ENCODE data around the gene SAP30BP.

SAP30BP gene

GRCh38 chr17:75691801-75692626 lies 24.9 kb downstream of the SAP30BP start:
- DNase-seq = no peak

GRCh38 chr17:75692976-75693375 lies 25.8 kb downstream of the SAP30BP start:
- DNase-seq = no peak

- no peak for DNase-seq
These were observed 26.7 kb downstream of the SAP30BP start for GRCh38 chr17:75693500-75694481.

GRCh38 chr17:75694536-75694935 lies 27.4 kb downstream of the SAP30BP start:
- no peak for DNase-seq

GRCh38 chr17:75695141-75695829 lies 28.1 kb downstream of the SAP30BP start:
- DNase-seq = no peak

- DNase-seq = no peak
These were observed 28.7 kb downstream of the SAP30BP start for GRCh38 chr17:75695830-75696271.

GRCh38 chr17:75697651-75698291 lies 30.6 kb downstream of the SAP30BP start:
- no peak for DNase-seq

GRCh38 chr17:75698659-75699058 lies 31.5 kb downstream of the SAP30BP start:
- DNase-seq = no peak

GRCh38 chr17:75701288-75701687 lies 34.1 kb downstream of the SAP30BP start:
- no peak for DNase-seq

GRCh38 chr17:75703191-75703590 lies 36.1 kb downstream of the SAP30BP start:
- no peak for DNase-seq

- no peak for DNase-seq
These were observed 36.5 kb downstream of the SAP30BP start for GRCh38 chr17:75703591-75703990.

GRCh38 chr17:75704963-75705875 lies 38.1 kb downstream of the SAP30BP start:
- DNase-seq = no peak

GRCh38 chr17:75706042-75706728 lies 39.0 kb downstream of the SAP30BP start:
- DNase-seq = no peak

- DNase-seq = no peak
These were observed 40.0 kb downstream of the SAP30BP start for GRCh38 chr17:75707079-75707571.

GRCh38 chr17:75712446-75712845 lies 45.3 kb downstream of the SAP30BP start:
- DNase-seq = no peak

GRCh38 chr17:75719732-75720131 lies 52.6 kb downstream of the SAP30BP start:
- DNase-seq = no peak

GRCh38 chr17:75720656-75721462 lies 53.7 kb downstream of the SAP30BP start, which contains the start of gene ITGB4:
TSS of gene ITGB4 (plus strand) at chr17:75721459. CDS start at chr17:75724704, 3,245 bp downstream.
- peak in 1 of 2 experiments; percentile 41 for DNase-seq

- no peak for DNase-seq
These were observed 54.4 kb downstream of the SAP30BP start for GRCh38 chr17:75721463-75722011.

- no peak for DNase-seq
These were observed 54.9 kb downstream of the SAP30BP start for GRCh38 chr17:75722076-75722475.

Data from NCI-H524 (cell line).